ENCODE results near the gene PPP1R7.

PPP1R7 gene

DNA sequence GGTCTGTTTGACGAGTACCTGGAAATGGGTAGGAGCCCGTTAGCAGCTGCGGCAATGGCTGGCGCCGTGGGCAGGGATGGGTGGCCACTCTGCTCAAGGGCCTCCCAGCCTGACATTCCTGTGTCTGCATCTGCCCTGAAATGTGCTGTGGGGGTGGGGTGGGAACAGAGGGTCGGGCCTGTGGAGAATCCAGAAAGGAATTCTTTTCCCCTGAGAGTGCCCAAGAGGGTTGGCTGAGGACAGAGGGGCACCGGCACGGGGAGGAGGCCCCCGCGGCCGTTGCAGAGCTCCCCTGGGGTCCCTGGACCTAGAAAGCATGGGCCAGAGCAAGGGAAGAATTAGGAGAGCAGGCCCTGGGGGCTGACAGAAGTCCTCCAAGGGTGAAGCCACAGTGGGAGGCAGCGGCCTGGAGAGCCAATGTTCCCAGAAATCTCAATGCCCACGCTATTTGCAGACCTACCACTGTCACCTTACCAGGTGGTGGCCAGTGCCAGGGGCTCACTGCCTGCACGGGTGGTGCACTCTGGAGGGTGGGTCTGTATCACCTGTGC lies 66.0 kb downstream of the PPP1R7 start:
- Histone ChIP-seq H3K9me3 (ENCODE audit: control insufficient read depth, insufficient read depth, low read depth, low read length) (no peaks in the 10 kb centered on the region), H3K4me3 (ENCODE audit: low read depth, low read length) (no peak overlapping the region), H3K9ac (ENCODE audit: low read length) (no peak overlapping the region), H3K27ac (ENCODE audit: low read depth, low read length) (no peak overlapping the region), H3K27me3 (ENCODE audit: control insufficient read depth, insufficient read depth, low read length) (no peaks in the 10 kb centered on the region), H3K36me3 (ENCODE audit: control insufficient read depth, insufficient read depth, low read length) (no peaks in the 10 kb centered on the region), H3K4me1 (ENCODE audit: control insufficient read depth, insufficient read depth, low read length) (peaks cover 19% of the 10 kb centered on the region; the same call in 1 of the 2 replicates)

DNA sequence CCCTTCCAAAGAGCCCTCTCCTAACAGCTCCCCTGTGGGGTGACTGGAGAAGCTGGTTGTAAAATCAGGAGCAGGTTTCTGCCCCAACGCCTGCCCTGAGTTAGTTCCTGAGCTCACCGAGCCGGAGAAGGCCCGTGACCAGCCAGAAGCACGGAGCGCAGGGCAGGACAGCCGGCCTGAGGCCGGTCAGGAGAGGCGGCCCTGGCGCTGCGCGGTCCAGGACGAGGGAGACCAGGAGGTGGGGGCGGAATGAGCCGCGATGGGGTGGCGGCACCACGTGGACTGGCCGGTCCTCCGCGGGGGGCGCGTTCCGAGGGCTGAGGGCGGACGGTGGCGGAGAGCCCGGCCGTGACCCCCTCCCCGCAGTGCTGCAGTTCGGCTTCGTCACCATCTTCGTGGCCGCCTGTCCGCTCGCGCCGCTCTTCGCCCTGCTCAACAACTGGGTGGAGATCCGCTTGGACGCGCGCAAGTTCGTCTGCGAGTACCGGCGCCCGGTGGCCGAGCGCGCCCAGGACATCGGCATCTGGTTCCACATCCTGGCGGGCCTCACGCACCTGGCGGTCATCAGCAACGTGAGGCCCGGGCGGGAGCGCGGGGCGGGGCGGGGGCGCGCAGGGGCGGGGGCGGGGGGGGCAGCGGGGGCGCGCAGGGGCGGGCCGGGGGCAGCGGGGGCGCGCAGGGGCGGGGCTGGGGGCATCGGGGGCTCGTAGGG lies 67.2 kb downstream of the PPP1R7 start:
- peak overlapping the region; percentile 10; the same call in 1 of the 2 replicates for H3K27ac ChIP-seq (ENCODE audit: low read depth, low read length)
- no peaks in the 10 kb centered on the region for H3K27me3 ChIP-seq (ENCODE audit: control insufficient read depth, insufficient read depth, low read length)
- H3K4me1 ChIP-seq (ENCODE audit: control insufficient read depth, insufficient read depth, low read length): peaks cover 19% of the 10 kb centered on the region; the same call in 1 of the 2 replicates
- peak overlapping the region; percentile 73 for H3K4me3 ChIP-seq (ENCODE audit: low read depth, low read length)
- peak overlapping the region; percentile 70 for H3K9ac ChIP-seq (ENCODE audit: low read length)
- no peaks in the 10 kb centered on the region for H3K9me3 ChIP-seq (ENCODE audit: control insufficient read depth, insufficient read depth, low read depth, low read length)
- no peaks in the 10 kb centered on the region for H3K36me3 ChIP-seq (ENCODE audit: control insufficient read depth, insufficient read depth, low read length)

DNA sequence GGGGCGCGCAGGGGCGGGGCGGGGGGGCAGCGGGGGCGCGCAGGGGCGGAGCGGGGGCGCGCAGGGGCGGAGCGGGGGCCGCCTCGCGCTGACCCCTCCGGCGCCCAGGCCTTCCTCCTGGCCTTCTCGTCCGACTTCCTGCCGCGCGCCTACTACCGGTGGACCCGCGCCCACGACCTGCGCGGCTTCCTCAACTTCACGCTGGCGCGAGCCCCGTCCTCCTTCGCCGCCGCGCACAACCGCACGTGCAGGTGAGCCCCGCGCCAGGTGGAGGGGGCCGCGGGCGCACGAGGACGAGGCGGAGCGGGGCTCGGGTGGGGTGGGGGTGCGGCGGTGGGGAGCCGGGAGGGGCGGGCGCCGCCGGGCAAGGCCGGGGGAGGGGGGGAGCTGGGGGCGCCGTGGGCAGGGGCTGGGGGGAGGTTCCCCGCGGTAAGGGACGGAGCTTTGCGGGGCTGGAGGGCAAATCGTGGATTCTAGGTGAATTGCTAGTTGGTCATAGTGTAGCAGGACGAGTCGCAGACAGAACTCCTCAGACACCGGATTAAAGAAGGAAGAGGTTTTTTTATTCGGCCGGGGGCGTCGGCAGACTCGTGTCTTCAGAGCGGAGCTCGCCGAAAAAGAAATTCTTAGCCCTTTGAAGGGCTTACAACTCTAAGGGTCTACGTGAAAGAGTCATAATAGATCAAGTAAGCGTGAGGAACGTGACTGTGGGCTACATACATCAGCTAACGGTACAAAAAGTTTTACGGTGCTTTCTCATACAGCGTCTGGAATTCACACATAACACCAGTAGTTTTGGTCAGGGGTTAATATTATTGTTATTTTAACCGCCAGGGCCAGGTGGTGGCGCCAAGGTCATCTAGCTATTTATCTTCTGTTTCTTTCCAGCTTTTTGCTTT lies 68.1 kb downstream of the PPP1R7 start:
- H3K27me3 ChIP-seq (ENCODE audit: control insufficient read depth, insufficient read depth, low read length): no peaks in the 10 kb centered on the region
- peaks cover 20% of the 10 kb centered on the region; the same call in 1 of the 2 replicates for H3K4me1 ChIP-seq (ENCODE audit: control insufficient read depth, insufficient read depth, low read length)
- H3K27ac ChIP-seq (ENCODE audit: low read depth, low read length): no peak overlapping the region
- peaks cover 7% of the 10 kb centered on the region; the same call in 1 of the 2 replicates for H3K36me3 ChIP-seq (ENCODE audit: control insufficient read depth, insufficient read depth, low read length)
- no peaks in the 10 kb centered on the region for H3K9me3 ChIP-seq (ENCODE audit: control insufficient read depth, insufficient read depth, low read depth, low read length)
- H3K4me3 ChIP-seq (ENCODE audit: low read depth, low read length): peak overlapping the region; percentile 70
- peak overlapping the region; percentile 46 for H3K9ac ChIP-seq (ENCODE audit: low read length)

DNA sequence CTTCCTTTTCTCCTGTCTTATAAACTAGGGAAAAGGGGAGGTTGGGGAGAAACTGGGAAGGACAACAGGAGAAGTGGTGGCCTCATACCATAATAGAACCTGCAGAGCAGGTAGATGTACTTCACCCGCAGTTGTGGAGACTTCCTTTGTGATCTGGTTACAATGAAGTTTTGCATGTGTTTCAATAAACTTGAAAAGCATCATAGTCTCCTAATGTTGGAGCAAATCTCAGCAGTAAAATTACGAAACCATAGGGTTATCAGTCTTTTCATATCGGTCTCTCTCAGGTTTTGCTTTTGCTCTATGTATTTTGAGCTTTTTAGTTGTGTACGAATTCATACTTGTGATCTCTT lies 68.7 kb downstream of the PPP1R7 start:
- no peaks in the 10 kb centered on the region for H3K27me3 ChIP-seq (ENCODE audit: control insufficient read depth, insufficient read depth, low read length)
- no peak overlapping the region for H3K9ac ChIP-seq (ENCODE audit: low read length)
- no peak overlapping the region for H3K27ac ChIP-seq (ENCODE audit: low read depth, low read length)
- peaks cover 7% of the 10 kb centered on the region; the same call in 1 of the 2 replicates for H3K36me3 ChIP-seq (ENCODE audit: control insufficient read depth, insufficient read depth, low read length)
- no peaks in the 10 kb centered on the region for H3K9me3 ChIP-seq (ENCODE audit: control insufficient read depth, insufficient read depth, low read depth, low read length)
- H3K4me1 ChIP-seq (ENCODE audit: control insufficient read depth, insufficient read depth, low read length): peaks cover 26% of the 10 kb centered on the region; the same call in 1 of the 2 replicates
- peak overlapping the region; percentile 70 for H3K4me3 ChIP-seq (ENCODE audit: low read depth, low read length)

DNA sequence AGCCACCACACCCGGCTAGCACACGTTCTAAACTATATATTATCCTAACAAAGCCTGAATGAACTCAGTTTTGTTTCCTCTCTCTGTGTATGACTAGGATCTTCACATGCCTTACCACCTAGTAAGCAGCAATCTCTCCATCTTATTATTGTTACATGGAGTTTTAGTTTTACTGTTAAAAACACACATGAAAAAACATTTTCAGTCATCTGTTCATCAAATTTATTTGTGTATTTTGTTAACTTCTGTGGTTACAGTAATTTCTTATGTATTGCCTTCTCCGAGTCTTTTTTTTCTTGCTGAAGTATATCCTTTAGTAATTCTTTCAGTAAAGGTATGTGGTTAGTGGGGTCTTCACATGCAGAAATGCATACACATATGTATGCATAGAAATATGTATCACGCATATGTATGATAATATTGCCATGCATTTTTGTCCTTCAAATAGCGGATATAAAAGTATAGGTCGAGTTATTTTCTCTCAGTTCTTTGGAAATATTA lies 69.6 kb downstream of the PPP1R7 start:
- H3K9me3 ChIP-seq (ENCODE audit: control insufficient read depth, insufficient read depth, low read depth, low read length): no peaks in the 10 kb centered on the region
- H3K9ac ChIP-seq (ENCODE audit: low read length): no peak overlapping the region
- H3K36me3 ChIP-seq (ENCODE audit: control insufficient read depth, insufficient read depth, low read length): peaks cover 7% of the 10 kb centered on the region
- H3K4me1 ChIP-seq (ENCODE audit: control insufficient read depth, insufficient read depth, low read length): peaks cover 30% of the 10 kb centered on the region; the same call in 1 of the 2 replicates
- H3K27ac ChIP-seq (ENCODE audit: low read depth, low read length): no peak overlapping the region
- H3K27me3 ChIP-seq (ENCODE audit: control insufficient read depth, insufficient read depth, low read length): no peaks in the 10 kb centered on the region
- H3K4me3 ChIP-seq (ENCODE audit: low read depth, low read length): no peak overlapping the region

DNA sequence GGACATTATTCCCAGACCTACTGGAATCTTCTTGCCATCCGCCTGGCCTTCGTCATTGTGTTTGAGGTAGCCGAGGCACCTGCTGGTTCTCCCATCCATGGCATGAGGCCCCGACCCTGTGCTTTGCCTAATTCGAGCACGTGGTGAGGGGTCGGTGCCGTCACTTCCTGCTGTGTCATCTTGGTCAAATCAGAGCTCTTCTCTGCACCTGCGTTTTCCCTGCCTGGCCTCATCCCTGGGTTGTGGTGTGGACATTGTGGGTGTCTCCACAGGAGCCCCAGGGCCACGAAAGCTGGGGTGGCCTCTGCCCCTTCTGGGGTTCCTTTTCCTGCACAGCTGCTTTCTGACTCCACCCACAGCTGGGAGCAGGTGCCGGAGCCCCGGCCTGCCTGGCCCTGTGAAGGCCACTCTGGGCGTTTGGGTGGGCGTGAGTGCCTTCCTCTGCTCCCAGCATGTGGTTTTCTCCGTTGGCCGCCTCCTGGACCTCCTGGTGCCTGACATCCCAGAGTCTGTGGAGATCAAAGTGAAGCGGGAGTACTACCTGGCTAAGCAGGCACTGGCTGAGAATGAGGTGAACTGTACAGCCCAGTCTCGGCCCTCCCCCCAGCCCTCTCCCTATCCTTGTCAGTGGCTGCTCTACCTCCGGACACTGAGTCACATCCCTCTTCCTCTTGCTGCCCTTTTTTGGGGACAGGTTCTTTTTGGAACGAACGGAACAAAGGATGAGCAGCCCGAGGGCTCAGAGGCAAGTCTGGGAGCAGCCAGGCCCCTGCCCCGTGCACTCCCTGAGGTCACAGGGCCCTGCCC lies 73.1 kb downstream of the PPP1R7 start:
- H3K9me3 ChIP-seq (ENCODE audit: control insufficient read depth, insufficient read depth, low read depth, low read length): no peaks in the 10 kb centered on the region
- no peak overlapping the region for H3K4me3 ChIP-seq (ENCODE audit: low read depth, low read length)
- no peak overlapping the region for H3K9ac ChIP-seq (ENCODE audit: low read length)
- H3K27me3 ChIP-seq (ENCODE audit: control insufficient read depth, insufficient read depth, low read length): no peaks in the 10 kb centered on the region
- peaks cover 14% of the 10 kb centered on the region; the same call in 1 of the 2 replicates for H3K4me1 ChIP-seq (ENCODE audit: control insufficient read depth, insufficient read depth, low read length)
- H3K36me3 ChIP-seq (ENCODE audit: control insufficient read depth, insufficient read depth, low read length): peaks cover 38% of the 10 kb centered on the region
- no peak overlapping the region for H3K27ac ChIP-seq (ENCODE audit: low read depth, low read length)

DNA sequence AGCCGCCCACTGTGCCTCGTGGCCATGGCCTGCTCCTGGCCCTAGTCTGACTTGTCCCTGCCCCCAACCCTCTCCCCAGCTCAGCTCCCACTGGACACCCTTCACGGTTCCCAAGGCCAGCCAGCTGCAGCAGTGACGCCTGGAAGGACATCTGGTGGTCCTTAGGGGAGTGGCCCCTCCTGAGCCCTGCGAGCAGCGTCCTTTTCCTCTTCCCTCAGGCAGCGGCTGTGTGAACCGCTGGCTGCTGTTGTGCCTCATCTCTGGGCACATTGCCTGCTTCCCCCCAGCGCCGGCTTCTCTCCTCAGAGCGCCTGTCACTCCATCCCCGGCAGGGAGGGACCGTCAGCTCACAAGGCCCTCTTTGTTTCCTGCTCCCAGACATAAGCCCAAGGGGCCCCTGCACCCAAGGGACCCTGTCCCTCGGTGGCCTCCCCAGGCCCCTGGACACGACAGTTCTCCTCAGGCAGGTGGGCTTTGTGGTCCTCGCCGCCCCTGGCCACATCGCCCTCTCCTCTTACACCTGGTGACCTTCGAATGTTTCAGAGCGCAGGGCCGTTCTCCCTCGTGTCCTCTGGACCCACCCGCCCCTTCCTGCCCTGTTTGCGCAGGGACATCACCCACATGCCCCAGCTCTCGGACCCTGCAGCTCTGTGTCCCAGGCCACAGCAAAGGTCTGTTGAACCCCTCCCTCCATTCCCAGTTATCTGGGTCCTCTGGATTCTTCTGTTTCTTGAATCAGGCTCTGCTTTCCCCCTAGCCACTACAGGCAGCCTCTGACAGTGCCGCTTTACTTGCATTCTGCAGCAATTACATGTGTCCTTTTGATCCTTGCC lies 74.0 kb downstream of the PPP1R7 start:
- H3K9me3 ChIP-seq (ENCODE audit: control insufficient read depth, insufficient read depth, low read depth, low read length): no peaks in the 10 kb centered on the region
- no peak overlapping the region for H3K27ac ChIP-seq (ENCODE audit: low read depth, low read length)
- H3K4me1 ChIP-seq (ENCODE audit: control insufficient read depth, insufficient read depth, low read length): peaks cover 11% of the 10 kb centered on the region; the same call in 1 of the 2 replicates

DNA sequence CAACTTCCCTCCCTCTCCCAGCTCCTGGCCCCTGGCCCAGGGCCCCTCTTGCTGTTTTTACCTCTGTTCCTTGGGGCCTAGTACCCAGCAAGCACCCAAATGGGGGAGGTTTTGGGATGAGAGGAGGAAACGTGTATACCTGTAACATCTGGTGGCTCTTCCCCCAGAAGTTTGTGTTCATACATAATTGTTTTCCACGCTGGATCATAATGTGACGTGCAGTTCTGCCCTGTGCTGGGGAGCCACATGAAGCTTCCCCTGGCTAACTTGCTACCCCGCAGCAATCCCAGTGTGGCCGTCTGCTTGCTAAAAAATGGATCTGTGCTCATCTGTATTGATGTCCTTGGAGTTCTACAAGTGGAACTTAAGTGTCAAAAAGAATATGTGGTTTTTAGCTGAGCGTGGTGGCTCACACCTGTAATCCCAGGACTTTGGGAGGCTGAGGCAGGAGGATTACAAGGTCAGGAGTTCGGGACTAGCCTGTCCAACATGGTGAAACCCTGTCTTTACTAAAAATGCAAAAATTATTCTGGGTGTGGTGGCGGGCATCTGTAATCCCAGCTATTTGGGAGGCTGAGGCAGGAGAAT lies 74.7 kb downstream of the PPP1R7 start:
- no peak overlapping the region for H3K9ac ChIP-seq (ENCODE audit: low read length)
- no peaks in the 10 kb centered on the region for H3K9me3 ChIP-seq (ENCODE audit: control insufficient read depth, insufficient read depth, low read depth, low read length)
- no peak overlapping the region for H3K4me3 ChIP-seq (ENCODE audit: low read depth, low read length)
- H3K4me1 ChIP-seq (ENCODE audit: control insufficient read depth, insufficient read depth, low read length): peaks cover 11% of the 10 kb centered on the region; the same call in 1 of the 2 replicates
- H3K36me3 ChIP-seq (ENCODE audit: control insufficient read depth, insufficient read depth, low read length): peaks cover 54% of the 10 kb centered on the region
- H3K27ac ChIP-seq (ENCODE audit: low read depth, low read length): no peak overlapping the region
- H3K27me3 ChIP-seq (ENCODE audit: control insufficient read depth, insufficient read depth, low read length): no peaks in the 10 kb centered on the region

More for the DNA sequence above, 74.0 kb downstream of the PPP1R7 start:
- no peak overlapping the region for H3K9ac ChIP-seq (ENCODE audit: low read length)
- H3K36me3 ChIP-seq (ENCODE audit: control insufficient read depth, insufficient read depth, low read length): peaks cover 47% of the 10 kb centered on the region
- H3K4me3 ChIP-seq (ENCODE audit: low read depth, low read length): no peak overlapping the region
- H3K27me3 ChIP-seq (ENCODE audit: control insufficient read depth, insufficient read depth, low read length): no peaks in the 10 kb centered on the region

DNA sequence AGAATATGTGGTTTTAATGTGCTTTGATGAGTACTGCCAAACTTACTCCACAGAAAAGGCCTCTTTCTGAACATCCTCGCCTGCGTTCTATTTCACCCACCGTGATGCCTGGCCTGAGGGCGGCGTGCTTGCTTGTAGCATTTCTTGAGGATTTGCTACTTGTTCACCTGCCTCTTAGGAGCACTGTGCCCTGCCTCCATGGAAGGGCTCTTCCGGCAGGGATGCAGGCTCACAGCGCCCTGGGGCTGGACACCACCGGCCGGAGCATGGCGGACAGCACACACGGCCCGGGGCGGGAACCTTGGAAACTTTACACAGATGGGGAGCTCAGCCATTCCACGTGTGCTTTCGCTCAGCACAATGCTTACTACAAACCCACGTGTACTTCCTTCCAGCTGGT lies 75.3 kb downstream of the PPP1R7 start:
- Histone ChIP-seq H3K9me3 (ENCODE audit: control insufficient read depth, insufficient read depth, low read depth, low read length) (no peaks in the 10 kb centered on the region), H3K27me3 (ENCODE audit: control insufficient read depth, insufficient read depth, low read length) (no peaks in the 10 kb centered on the region), H3K27ac (ENCODE audit: low read depth, low read length) (no peak overlapping the region), H3K4me1 (ENCODE audit: control insufficient read depth, insufficient read depth, low read length) (peaks cover 11% of the 10 kb centered on the region; the same call in 1 of the 2 replicates), H3K36me3 (ENCODE audit: control insufficient read depth, insufficient read depth, low read length) (peaks cover 60% of the 10 kb centered on the region), H3K4me3 (ENCODE audit: low read depth, low read length) (no peak overlapping the region), H3K9ac (ENCODE audit: low read length) (no peak overlapping the region)

Measured in HUES6 (cell line).